Activated T-cell treated with anti-CD3 and anti-CD28 coated beads, Interleukin-2, amount 50 U/mL, for 72 hours (primary cell): ENCODE measurements around the gene ALG5. TPM values are rescaled to one million over a fixed set of nuclear protein-coding genes. Genes with fewer than 3 reads are reported as not detected.

Experiments used
- ATAC-seq, 2 donors: fragments of 150-1000 bp; cut with Tn5 transposase; replicated peaks in 1 of 2; 2 replicates each; pipeline ENCODE4 v1.10.0; 2021; ENCODE audit warnings: moderate library complexity in 2 of 2, mild to moderate bottlenecking in 1 of 2
- DNase-seq, 2 donors: peaks; one replicate each; pipeline ENCODE4 v3.0.0; 2021 to 2022; ENCODE audit warnings: mixed read lengths in 1 of 2
- H3K27ac Mint-ChIP-seq: one replicate; pipeline ENCODE4 v1.8.0; 2022; ENCODE audit warnings: mild to moderate bottlenecking, moderate library complexity, mixed read lengths
- H3K27me3 Mint-ChIP-seq: one replicate; pipeline ENCODE4 v1.8.0; 2022; ENCODE audit warnings: low read depth, mixed read lengths
- H3K36me3 Mint-ChIP-seq, 2 donors: one replicate each; pipeline ENCODE4 v1.8.0; 2022; ENCODE audit warnings: mixed read lengths in 2 of 2, mild to moderate bottlenecking in 1 of 2; ENCODE audit not compliant: insufficient read depth in 2 of 2
- H3K4me1 Mint-ChIP-seq: one replicate; pipeline ENCODE4 v1.8.0; 2022; ENCODE audit warnings: low read depth, mixed read lengths
- H3K4me3 Mint-ChIP-seq, 2 donors: one replicate each; pipeline ENCODE4 v1.8.0; 2022; ENCODE audit warnings: mild to moderate bottlenecking in 2 of 2, mixed read lengths in 2 of 2, moderate library complexity in 2 of 2
- H3K9me3 Mint-ChIP-seq, 2 donors: one replicate each; pipeline ENCODE4 v1.8.0; 2022; ENCODE audit warnings: mixed read lengths in 2 of 2
- total RNA-seq, 2 donors: library from RNA; stranded (reverse); gene quantifications; one replicate each; pipeline ENCODE4 v1.2.3, GENCODE V29; 2022

The ALG5 gene
- total RNA-seq, 2 donors from 2014 or later = 31.7 to 38.3 TPM

DNA sequence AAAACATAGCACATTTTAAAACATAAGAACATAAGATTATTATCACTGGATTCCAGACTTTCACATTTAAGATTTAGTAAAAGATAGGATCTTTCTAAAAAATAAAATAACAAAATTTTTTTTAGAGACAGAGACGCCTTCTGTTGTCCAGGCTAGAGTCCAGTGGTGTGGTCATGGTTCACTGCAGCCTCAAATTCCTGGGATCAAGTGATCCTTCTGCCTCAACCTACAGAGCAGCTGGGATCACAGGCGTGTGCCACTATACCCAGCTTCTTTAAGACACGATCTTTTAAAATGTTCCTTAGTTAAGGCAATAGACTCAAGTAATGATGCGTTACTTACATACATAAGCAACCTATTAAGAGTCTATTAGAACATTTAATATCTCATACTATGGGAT, 32.7 kb downstream of the ALG5 start:
- Mint-ChIP-seq H3K4me1 (peaks cover 6% of the 10 kb centered on the region), H3K9me3 (no peaks in the 10 kb centered on the region), H3K36me3 (peaks cover 9 to 23% of the 10 kb centered on the region in 2 donors), H3K27ac (no peak overlapping the region), H3K4me3 (no peak overlapping the region), H3K27me3 (no peaks in the 10 kb centered on the region)
- no peak for DNase-seq
- ATAC-seq = no peak

- Mint-ChIP-seq H3K36me3 (peaks cover 9 to 25% of the 10 kb centered on the region in 2 donors), H3K9me3 (no peaks in the 10 kb centered on the region), H3K27ac (peak overlapping the region; percentile 9), H3K27me3 (no peaks in the 10 kb centered on the region), H3K4me3 (no peak overlapping the region), H3K4me1 (peaks cover 6% of the 10 kb centered on the region)
- peak in 1 of 2 donors; percentile 42 for ATAC-seq
- DNase-seq = no peak
These were observed 33.4 kb downstream of the ALG5 start for GRCh38 chr13:36965767-36966166.

- Mint-ChIP-seq H3K4me1 (no peaks in the 10 kb centered on the region), H3K27ac (no peak overlapping the region), H3K4me3 (no peak overlapping the region), H3K9me3 (no peaks in the 10 kb centered on the region), H3K27me3 (no peaks in the 10 kb centered on the region), H3K36me3 (peaks cover 7 to 18% of the 10 kb centered on the region in 2 donors)
- ATAC-seq (no peak), DNase-seq (no peak)
These were observed 39.6 kb downstream of the ALG5 start for GRCh38 chr13:36959456-36960116.

- H3K4me3 Mint-ChIP-seq = no peak overlapping the region
- H3K27ac Mint-ChIP-seq = peak overlapping the region; percentile 28
- no peaks in the 10 kb centered on the region for H3K27me3 Mint-ChIP-seq
- ATAC-seq = no peak
- H3K9me3 Mint-ChIP-seq = no peaks in the 10 kb centered on the region
- peaks cover 4 to 18% of the 10 kb centered on the region in 2 donors for H3K36me3 Mint-ChIP-seq
- no peak for DNase-seq
- H3K4me1 Mint-ChIP-seq = no peaks in the 10 kb centered on the region
These were observed 44.6 kb downstream of the ALG5 start for GRCh38 chr13:36954542-36954941.

GRCh38 chr13:36950920-36951319, 48.2 kb downstream of the ALG5 start:
- ATAC-seq = no peak

DNA sequence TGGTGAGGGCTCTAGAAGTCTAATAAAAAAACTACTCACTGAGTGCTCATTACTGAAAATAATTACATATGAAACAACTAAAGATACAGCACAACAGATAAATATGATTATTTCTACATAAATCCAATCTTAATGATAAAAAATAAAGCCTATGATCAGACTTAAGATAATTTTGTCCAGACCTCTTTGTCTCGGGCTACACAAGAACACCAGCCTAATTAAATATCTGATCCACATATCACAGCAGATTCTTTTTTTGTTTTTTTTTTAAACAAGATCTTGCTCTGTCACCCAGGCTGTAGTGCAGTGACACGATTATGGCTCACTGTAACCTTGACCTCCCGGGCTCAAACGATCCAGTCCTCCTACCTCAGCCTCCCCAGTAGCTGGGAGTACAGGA, 48.8 kb downstream of the ALG5 start:
- H3K4me1 Mint-ChIP-seq = no peaks in the 10 kb centered on the region
- DNase-seq = no peak
- peaks cover 5 to 25% of the 10 kb centered on the region in 2 donors for H3K36me3 Mint-ChIP-seq
- no peak overlapping the region for H3K4me3 Mint-ChIP-seq
- no peak overlapping the region for H3K27ac Mint-ChIP-seq
- no peaks in the 10 kb centered on the region for H3K27me3 Mint-ChIP-seq
- H3K9me3 Mint-ChIP-seq = peaks cover 0 to 2% of the 10 kb centered on the region in 2 donors
- no peak for ATAC-seq

More at GRCh38 chr13:36950920-36951319, 48.2 kb downstream of the ALG5 start:
- Mint-ChIP-seq H3K4me1 (no peaks in the 10 kb centered on the region), H3K9me3 (no peaks in the 10 kb centered on the region), H3K27ac (no peak overlapping the region), H3K27me3 (no peaks in the 10 kb centered on the region), H3K4me3 (no peak overlapping the region), H3K36me3 (peaks cover 5 to 26% of the 10 kb centered on the region in 2 donors)
- no peak for DNase-seq

DNA sequence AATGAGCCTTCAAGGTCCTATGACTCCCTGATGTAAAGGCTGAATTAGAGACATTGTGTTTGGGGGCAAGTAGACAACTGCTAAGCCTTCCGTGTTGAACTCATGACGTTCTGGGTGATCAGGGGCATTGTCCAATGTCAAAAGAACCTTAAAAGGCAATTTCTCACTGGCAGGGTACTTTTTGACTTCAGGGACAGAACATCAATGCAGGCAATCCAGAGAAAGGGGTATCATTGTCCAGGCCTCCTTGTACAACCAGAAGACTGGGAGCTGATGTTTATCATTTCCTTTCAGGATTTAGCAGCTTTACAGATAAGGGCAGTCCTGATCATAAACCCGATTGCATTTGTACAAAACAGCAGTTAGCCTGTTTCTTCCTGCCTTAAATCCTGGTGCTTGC, 54.1 kb downstream of the ALG5 start:
- Mint-ChIP-seq H3K27ac (no peak overlapping the region), H3K4me1 (no peaks in the 10 kb centered on the region), H3K9me3 (peaks cover 4 to 10% of the 10 kb centered on the region in 2 donors), H3K27me3 (no peaks in the 10 kb centered on the region), H3K36me3 (peaks cover 3 to 15% of the 10 kb centered on the region in 2 donors), H3K4me3 (no peak overlapping the region)
- ATAC-seq (no peak), DNase-seq (no peak)

GRCh38 chr13:36925603-36926002, 73.5 kb downstream of the ALG5 start:
- H3K27ac Mint-ChIP-seq = no peak overlapping the region
- no peak for ATAC-seq
- DNase-seq = no peak
- peaks cover 35% of the 10 kb centered on the region for H3K27me3 Mint-ChIP-seq
- no peaks in the 10 kb centered on the region for H3K4me1 Mint-ChIP-seq
- no peak overlapping the region for H3K4me3 Mint-ChIP-seq
- H3K36me3 Mint-ChIP-seq = no peaks in the 10 kb centered on the region
- peaks cover 0 to 2% of the 10 kb centered on the region in 2 donors for H3K9me3 Mint-ChIP-seq

GRCh38 chr13:36924001-36924400, 75.1 kb downstream of the ALG5 start:
- DNase-seq = no peak
- Mint-ChIP-seq H3K36me3 (peaks cover 0 to 1% of the 10 kb centered on the region in 2 donors), H3K4me3 (no peak overlapping the region), H3K27ac (no peak overlapping the region), H3K4me1 (no peaks in the 10 kb centered on the region), H3K27me3 (peaks cover 40% of the 10 kb centered on the region), H3K9me3 (no peaks in the 10 kb centered on the region)
- ATAC-seq = no peak

GRCh38 chr13:36921631-36922301, 77.4 kb downstream of the ALG5 start:
- Mint-ChIP-seq H3K36me3 (peaks cover 0 to 1% of the 10 kb centered on the region in 2 donors), H3K27me3 (peaks cover 52% of the 10 kb centered on the region), H3K4me3 (no peak overlapping the region), H3K9me3 (no peaks in the 10 kb centered on the region), H3K4me1 (no peaks in the 10 kb centered on the region), H3K27ac (no peak overlapping the region)
- ATAC-seq (no peak), DNase-seq (no peak)

GRCh38 chr13:36920616-36921185, 78.4 kb downstream of the ALG5 start:
- DNase-seq = no peak
- no peak for ATAC-seq
- H3K27me3 Mint-ChIP-seq = peaks cover 62% of the 10 kb centered on the region
- H3K9me3 Mint-ChIP-seq = no peaks in the 10 kb centered on the region
- no peak overlapping the region for H3K27ac Mint-ChIP-seq
- H3K4me1 Mint-ChIP-seq = no peaks in the 10 kb centered on the region
- H3K4me3 Mint-ChIP-seq = peak overlapping the region; percentile 57 to 79
- H3K36me3 Mint-ChIP-seq = peaks cover 0 to 1% of the 10 kb centered on the region in 2 donors

GRCh38 chr13:36919833-36920615, 79.1 kb downstream of the ALG5 start, which contains the start of gene SMAD9:
Gene SMAD9, minus strand, starts transcription at chr13:36920238. Its CDS starts 40,549 bp downstream, at chr13:36879689.
- peak; percentile 29 to 36 for DNase-seq
- peaks cover 69% of the 10 kb centered on the region for H3K27me3 Mint-ChIP-seq
- no peaks in the 10 kb centered on the region for H3K4me1 Mint-ChIP-seq
- peak; percentile 79 to 80 for ATAC-seq
- H3K9me3 Mint-ChIP-seq = no peaks in the 10 kb centered on the region
- peak within 1 kb of the TSS; percentile 71 to 79 for H3K4me3 Mint-ChIP-seq
- H3K36me3 Mint-ChIP-seq = peaks cover 0 to 1% of the 10 kb centered on the region in 2 donors
- no peak within 1 kb of the TSS for H3K27ac Mint-ChIP-seq
